GM12878 (cell line): ENCODE results near the gene LEKR1. TPM values are rescaled to one million over a fixed set of nuclear protein-coding genes. Genes with fewer than 3 reads are reported as not detected.

Experiments used
- ATAC-seq: fragments of 200-7000 bp; cut with Tn5 transposase; 3 replicates; pipeline ENCODE4 v1.9.1; 2020; ENCODE audit warnings: mild to moderate bottlenecking, moderate library complexity
- BruUV-seq: library from RNA; stranded (reverse); fragments of 400-500 nt; replicated peaks from 2 replicates; lab custom pipeline; 2021; lab: Mats Ljungman, UMichigan
- CTCF ChIA-PET: fragments of 300-600 bp; sonication (Branson Sonifier 250); formaldehyde crosslinking; extraction: SDS; loops from one replicate; lab custom pipeline; 2021; ENCODE audit warnings: inconsistent platforms; lab: Yijun Ruan, JAX
- POLR2A ChIA-PET: fragments of 350-600 bp; formaldehyde crosslinking; extraction: SDS; loops from one replicate; lab custom pipeline; 2021; ENCODE audit warnings: inconsistent platforms; lab: Charles Lee
- RAD21 ChIA-PET: fragments of 300-600 bp; sonication (Branson Sonifier 250); formaldehyde crosslinking; loops from one replicate; lab custom pipeline; 2023; ENCODE audit warnings: antibody characterized with exemption; ENCODE audit not compliant: unreplicated experiment; lab: Charles Lee
- SMC1A ChIA-PET: fragments of 300-600 bp; sonication (Branson Sonifier 250); formaldehyde crosslinking; loops from one replicate; lab custom pipeline; 2023; ENCODE audit not compliant: unreplicated experiment, uncharacterized antibody; lab: Charles Lee
- DNase-seq: peaks from one replicate; pipeline ENCODE4 v3.0.0-alpha.2; 2011; ENCODE audit warnings: low read depth, low spot score
- FAIRE-seq: peaks from 3 replicates; lab custom pipeline; 2011; peaks lifted over from hg19 to GRCh38; lab: Jason Lieb, UNC
- H2AFZ ChIP-seq: 2 replicates; pipeline ENCODE4 v1.6.0; 2011; ENCODE audit warnings: low read depth, low read length, control low read depth; ENCODE audit not compliant: control insufficient read depth
- H3K27ac ChIP-seq: 2 replicates; pipeline ENCODE4 v1.5.1; 2011; ENCODE audit warnings: control low read depth; ENCODE audit not compliant: control insufficient read depth, insufficient read depth
- H3K27me3 ChIP-seq, 2 experiments: replicated peaks in 1 of 2; 2 replicates each; pipeline versions ENCODE4 v1.6.0 to v1.6.1; 2011; ENCODE audit warnings: low read length in 1 of 2; ENCODE audit not compliant: control insufficient read depth in 2 of 2, insufficient read depth in 2 of 2
- H3K36me3 ChIP-seq, 2 experiments: 2 replicates each; pipeline ENCODE4 v1.5.1; 2011; ENCODE audit warnings: low read length in 1 of 2; ENCODE audit not compliant: control insufficient read depth in 2 of 2, insufficient read depth in 2 of 2
- H3K4me1 ChIP-seq: 2 replicates; pipeline ENCODE4 v1.6.1; 2011; ENCODE audit warnings: mild to moderate bottlenecking, low read length, moderate library complexity, mixed read lengths; ENCODE audit not compliant: control insufficient read depth, insufficient read depth
- H3K4me2 ChIP-seq: 2 replicates; pipeline ENCODE4 v1.6.0; 2011; ENCODE audit warnings: control low read depth; ENCODE audit not compliant: control insufficient read depth, insufficient read depth
- H3K4me3 ChIP-seq: fragments of 200-600 bp; sonication (generic); 2 replicates; pipeline ENCODE4 v1.5.1; 2016
- H3K79me2 ChIP-seq: 2 replicates; pipeline ENCODE4 v1.6.0; 2011; ENCODE audit warnings: low read length; ENCODE audit not compliant: control insufficient read depth, insufficient read depth
- H3K9ac ChIP-seq: 2 replicates; pipeline ENCODE4 v1.8.0; 2011; ENCODE audit warnings: low read length, control low read depth, mixed read lengths; ENCODE audit not compliant: control insufficient read depth, insufficient read depth
- H3K9me3 ChIP-seq: replicated peaks from 3 replicates; pipeline ENCODE4 v1.5.1; 2011; ENCODE audit warnings: mild to moderate bottlenecking, low read length; ENCODE audit not compliant: control insufficient read depth, insufficient read depth
- H4K20me1 ChIP-seq: 2 replicates; pipeline ENCODE4 v1.6.0; 2011; ENCODE audit not compliant: control insufficient read depth, insufficient read depth
- IRF5 ChIP-seq: fragments of 450-650 bp; IDR thresholded peaks from 2 replicates; pipeline ENCODE4 v1.6.1; 2017; ENCODE audit warnings: borderline replicate concordance
- NR2C2 ChIP-seq: IDR thresholded peaks from 2 replicates; pipeline ENCODE4 v1.6.1; 2011; ENCODE audit warnings: borderline replicate concordance, low read depth; ENCODE audit not compliant: control insufficient read depth, insufficient read length
- WGBS: methylation state at CpG from one replicate; pipeline ENCODE4 v1.1.6; 2016; ENCODE audit warnings: low lambda C conversion rate; ENCODE audit not compliant: insufficient replicate concordance, insufficient coverage; ENCODE audit errors: missing lambda C conversion rate; 5-methylcytosine and 5-hydroxymethylcytosine counted together
- in situ Hi-C: fragments of 300-500 bp; cut with MboI; formaldehyde crosslinking; loops from 9 replicates; pipeline ENCODE4 v1.14.3; 2018; ENCODE audit warnings: mixed read lengths
- intact Hi-C: fragments of 100-400 bp; cut with micrococcal nuclease; formaldehyde crosslinking; loops from one replicate; pipeline ENCODE4 v1.14.2; 2022; ENCODE audit not compliant: unreplicated experiment
- polyA plus RNA-seq, 11 experiments: library from polyadenylated mRNA; depleted of rRNA in 4 of 11; unstranded in 6 of 11; stranded (reverse) in 5 of 11; fragments of >200 nt; fragmentation: Nextera tagmentation in 4 of 11; fragmentation: Illumina TruSeq in 1 of 11; extraction: Ambion mirVana in 4 of 11; extraction: Trizol in 1 of 11; gene quantifications; 1 replicate in 1 of 11; 2 replicates in 10 of 11; pipeline versions ENCODE4 v1.2.1 to v1.2.3, GENCODE V29; 2011 to 2016; ENCODE audit warnings: inconsistent platforms in 2 of 11, missing spikeins in 2 of 11, low read depth in 1 of 11
- total RNA-seq, 4 experiments: library from RNA; depleted of rRNA in 3 of 4; stranded (reverse); fragments of >200 nt in 3 of 4; fragmentation: Illumina TruSeq in 1 of 4; extraction: Trizol in 1 of 4; gene quantifications; 2 replicates each; pipeline versions ENCODE4 v1.2.1 to v1.2.3, GENCODE V29; 2013 to 2021

The LEKR1 gene
- total and polyA plus RNA-seq, 10 of the 15 experiments (the other 5 are each of a cell fraction or from before 2014, with no cell fraction given) = 0.48 to 3.2 (median 1.3) TPM

GRCh38 chr3:157094301-157094700 is 268.1 kb downstream of the LEKR1 start:
- intact Hi-C loops (no loop called here), in situ Hi-C loops (no loop called here)
- Histone ChIP-seq H3K4me1 (peaks cover 45% of the 10 kb centered on the region), H3K9ac (no peak overlapping the region), H3K9me3 (no peaks in the 10 kb centered on the region; the same call in 2 of the 3 replicates), H3K79me2 (peaks cover 5% of the 10 kb centered on the region), H3K27me3 (no peaks in the 10 kb centered on the region), H4K20me1 (no peaks in the 10 kb centered on the region), H3K4me2 (no peak overlapping the region), H3K27ac (no peak overlapping the region), H2AFZ (no peak overlapping the region), H3K4me3 (no peak overlapping the region)
- BruUV-seq = no TSS peak
- RAD21 ChIA-PET = interaction anchor here (1.0 to 12.0 kb wide), 6 partner anchors 11 to 43 kb away, joined by 3 to 153 read pairs (median 4); no protein-coding TSS in a partner anchor
- CTCF ChIA-PET = interaction anchor here (1.1 to 50.9 kb wide), 6 partner anchors 8 to 419 kb away, joined by 3 to 939 read pairs (median 88); partner anchors contain the start of gene TIPARP
- ATAC-seq (no peak), DNase-seq (no peak), FAIRE-seq (no peak)
- SMC1A ChIA-PET = interaction anchor here (0.7 to 12.1 kb wide), 10 partner anchors 9 to 418 kb away, joined by 3 to 234 read pairs (median 5); no protein-coding TSS in a partner anchor
- WGBS = 100% methylated on average over 2 of the region's 2 CpGs
- POLR2A ChIA-PET = interaction anchor here (1.1 to 1.8 kb wide), 3 partner anchors 8 to 33 kb away, joined by 4 to 8 read pairs (median 5); no protein-coding TSS in a partner anchor
- TF ChIP-seq IRF5 = no peak
- no peak for TF ChIP-seq NR2C2
- TF ChIP-seq, all 136 proteins: peak for 0
- H3K36me3 ChIP-seq = no peaks in the 10 kb centered on the region
